ENCODE results near the gene MEIS1.
A peak's percentile ranks its signal among the peaks of the same experiment; 100 is the strongest.

MEIS1 gene

DNA sequence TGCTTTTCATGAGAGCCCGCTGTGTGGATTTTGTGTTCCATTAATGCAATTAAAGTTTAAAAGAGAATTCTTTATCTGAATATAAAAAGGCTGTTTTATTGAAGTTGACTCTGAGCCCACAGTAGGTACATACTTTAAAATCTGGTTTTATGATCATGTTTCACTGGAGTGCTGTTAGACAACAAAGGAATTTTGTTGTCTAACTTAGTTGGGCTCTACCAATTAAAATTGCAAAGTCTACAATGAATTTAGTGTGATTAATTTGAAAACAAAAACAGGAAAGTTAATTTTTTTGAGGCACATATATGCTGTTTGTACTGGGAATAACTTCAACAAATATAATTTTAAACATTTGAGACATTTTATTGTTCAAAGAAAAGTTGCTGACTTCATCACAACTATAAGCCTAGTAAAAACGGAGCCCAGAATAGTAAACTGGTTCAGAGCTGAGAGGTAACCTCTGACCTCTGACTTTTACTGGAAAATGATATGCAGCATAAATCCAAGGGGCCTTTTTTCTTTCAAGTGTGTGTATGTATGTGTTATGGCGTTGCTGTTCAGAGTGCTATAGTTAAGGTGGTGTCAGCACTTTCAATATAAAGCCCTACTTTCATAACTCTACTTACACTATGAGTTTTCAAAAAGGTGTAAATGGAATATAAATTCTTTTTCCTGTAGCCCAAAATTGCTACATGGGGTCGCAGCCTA lies 30.2 kb downstream of the MEIS1 start:
- Histone ChIP-seq H3K9me3 (ENCODE audit: low read depth, low read length) (no peaks in the 10 kb centered on the region), H3K9ac (ENCODE audit: insufficient read length) (peak overlapping the region; percentile 29), H3K4me3 (peak overlapping the region; percentile 31; the same call in 1 of the 2 replicates), H3K36me3 (ENCODE audit: insufficient read depth, low read length) (peaks cover 100% of the 10 kb centered on the region), H3K27ac (peak overlapping the region; percentile 87)
- TF ChIP-seq EZH2 (IDR thresholded peaks at IDR 0.05), result no peak
- TF ChIP-seq FOXP2 (optimal IDR thresholded peaks at IDR 0.05; ENCODE audit: control extremely low read depth, extremely low read length, insufficient read depth), result no peak
- TF ChIP-seq POLR2AphosphoS5 (IDR thresholded peaks at IDR 0.05; ENCODE audit: borderline replicate concordance, low read depth, low read length), result no peak
- DNase-seq (ENCODE audit: low read depth, low spot score), result no peak

GRCh38 chr2:66466433-66466832 lies 31.5 kb downstream of the MEIS1 start:
- H3K9ac ChIP-seq (ENCODE audit: insufficient read length), result peak overlapping the region; percentile 9
- peaks cover 100% of the 10 kb centered on the region for H3K36me3 ChIP-seq (ENCODE audit: insufficient read depth, low read length)
- TF ChIP-seq EZH2 (IDR thresholded peaks at IDR 0.05), result no peak
- no peaks in the 10 kb centered on the region for H3K9me3 ChIP-seq (ENCODE audit: low read depth, low read length)
- no peak overlapping the region for H3K4me3 ChIP-seq
- peak overlapping the region; percentile 87 for H3K27ac ChIP-seq
- DNase-seq (ENCODE audit: low read depth, low spot score), result no peak

DNA sequence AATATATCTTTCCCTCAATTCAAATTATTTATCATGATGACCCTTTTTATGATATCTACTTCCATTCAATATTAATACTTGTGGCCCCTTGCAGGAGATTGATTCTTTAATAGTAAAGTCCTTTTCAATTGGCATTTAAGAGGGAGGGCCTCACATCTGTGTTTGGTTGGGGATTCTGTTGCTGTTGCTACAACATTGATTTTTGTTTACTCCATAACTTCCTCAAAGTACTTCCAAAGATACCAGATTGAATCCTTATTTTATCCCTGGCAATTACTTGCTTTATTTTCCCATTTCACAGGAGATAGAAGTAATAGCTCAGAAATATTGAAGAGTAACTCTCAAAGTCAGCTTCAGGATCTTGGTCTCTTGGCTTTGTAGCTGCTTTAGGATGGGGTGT lies 32.8 kb downstream of the MEIS1 start:
- TF ChIP-seq FOXP2 (optimal IDR thresholded peaks at IDR 0.05; ENCODE audit: control extremely low read depth, extremely low read length, insufficient read depth) (no peak), EZH2 (IDR thresholded peaks at IDR 0.05) (no peak), POLR2AphosphoS5 (IDR thresholded peaks at IDR 0.05; ENCODE audit: borderline replicate concordance, low read depth, low read length) (no peak)
- H3K9me3 ChIP-seq (ENCODE audit: low read depth, low read length), result no peaks in the 10 kb centered on the region
- H3K36me3 ChIP-seq (ENCODE audit: insufficient read depth, low read length), result peaks cover 100% of the 10 kb centered on the region
- H3K4me3 ChIP-seq, result no peak overlapping the region
- H3K9ac ChIP-seq (ENCODE audit: insufficient read length), result no peak overlapping the region
- H3K27ac ChIP-seq, result peak overlapping the region; percentile 61
- DNase-seq (ENCODE audit: low read depth, low spot score), result no peak

- no peak for TF ChIP-seq POLR2AphosphoS5 (IDR thresholded peaks at IDR 0.05; ENCODE audit: borderline replicate concordance, low read depth, low read length)
- TF ChIP-seq FOXP2 (optimal IDR thresholded peaks at IDR 0.05; ENCODE audit: control extremely low read depth, extremely low read length, insufficient read depth), result no peak
- no peak for TF ChIP-seq EZH2 (IDR thresholded peaks at IDR 0.05)
- H3K36me3 ChIP-seq (ENCODE audit: insufficient read depth, low read length), result peaks cover 98% of the 10 kb centered on the region
- peak overlapping the region; percentile 61; the same call in 1 of the 2 replicates for H3K27ac ChIP-seq
- no peak overlapping the region for H3K4me3 ChIP-seq
- H3K9me3 ChIP-seq (ENCODE audit: low read depth, low read length), result no peaks in the 10 kb centered on the region
- no peak overlapping the region for H3K9ac ChIP-seq (ENCODE audit: insufficient read length)
- DNase-seq (ENCODE audit: low read depth, low spot score), result no peak
These were observed 34.4 kb downstream of the MEIS1 start for GRCh38 chr2:66469214-66469902.

DNA sequence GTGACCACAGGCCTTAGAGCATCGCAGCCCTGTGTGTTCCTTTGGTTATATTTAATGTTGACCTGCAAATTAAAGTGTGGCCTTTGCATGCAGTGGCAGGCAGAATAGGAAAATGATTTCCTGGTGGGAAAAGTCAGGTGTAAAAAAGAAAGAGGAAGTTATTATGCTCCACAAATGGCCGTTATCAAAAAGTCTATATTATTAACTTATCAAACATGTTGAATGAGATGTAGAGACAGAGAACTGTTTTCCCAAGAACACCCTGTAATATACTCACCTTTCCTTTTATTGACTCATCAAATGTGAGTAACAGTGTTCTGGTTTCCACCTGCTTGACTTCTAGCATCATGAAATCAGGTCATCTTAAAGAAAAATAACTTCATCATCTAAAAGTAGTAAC lies 35.3 kb downstream of the MEIS1 start:
- peaks cover 95% of the 10 kb centered on the region for H3K36me3 ChIP-seq (ENCODE audit: insufficient read depth, low read length)
- TF ChIP-seq POLR2AphosphoS5 (IDR thresholded peaks at IDR 0.05; ENCODE audit: borderline replicate concordance, low read depth, low read length) (no peak), FOXP2 (optimal IDR thresholded peaks at IDR 0.05; ENCODE audit: control extremely low read depth, extremely low read length, insufficient read depth) (no peak), EZH2 (IDR thresholded peaks at IDR 0.05) (no peak)
- no peak overlapping the region for H3K9ac ChIP-seq (ENCODE audit: insufficient read length)
- no peak overlapping the region for H3K4me3 ChIP-seq
- peak overlapping the region; percentile 51; the same call in 1 of the 2 replicates for H3K27ac ChIP-seq
- no peaks in the 10 kb centered on the region for H3K9me3 ChIP-seq (ENCODE audit: low read depth, low read length)
- no peak for DNase-seq (ENCODE audit: low read depth, low spot score)

DNA sequence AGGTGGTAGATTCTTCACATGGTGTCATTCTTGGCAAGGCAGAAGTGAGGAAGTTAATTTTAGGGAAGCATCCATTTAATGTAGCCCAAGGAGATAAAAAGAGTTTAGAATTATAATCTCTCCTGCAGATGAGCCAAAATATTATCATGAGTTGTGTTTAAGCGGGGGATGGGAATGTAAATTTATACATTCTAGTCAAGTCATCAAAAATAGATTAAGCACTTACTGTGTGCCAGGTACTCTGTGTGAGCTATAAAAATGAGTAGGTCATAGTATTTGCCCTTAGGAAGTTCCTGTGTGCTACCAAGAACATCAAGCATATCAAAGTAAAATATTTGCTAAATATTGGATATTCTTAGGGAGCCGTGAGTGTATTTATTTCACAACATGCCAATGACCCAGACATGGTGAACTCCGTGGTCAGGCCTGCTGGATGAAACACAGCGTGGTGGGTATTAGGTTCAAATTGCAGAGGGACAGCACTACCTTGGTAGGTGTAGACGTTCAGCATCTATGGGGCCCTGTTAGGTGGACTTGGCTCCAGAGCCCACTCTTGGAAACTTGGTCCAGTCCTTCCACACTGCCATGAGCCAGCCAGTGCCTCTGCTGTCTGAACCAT lies 37.4 kb downstream of the MEIS1 start:
- no peak for DNase-seq (ENCODE audit: low read depth, low spot score)
- Histone ChIP-seq H3K36me3 (ENCODE audit: insufficient read depth, low read length) (peaks cover 95% of the 10 kb centered on the region), H3K9me3 (ENCODE audit: low read depth, low read length) (no peaks in the 10 kb centered on the region), H3K9ac (ENCODE audit: insufficient read length) (no peak overlapping the region), H3K4me3 (no peak overlapping the region), H3K27ac (peak overlapping the region; percentile 42; the same call in 1 of the 2 replicates)
- no peak for TF ChIP-seq FOXP2 (optimal IDR thresholded peaks at IDR 0.05; ENCODE audit: control extremely low read depth, extremely low read length, insufficient read depth)
- no peak for TF ChIP-seq EZH2 (IDR thresholded peaks at IDR 0.05)
- no peak for TF ChIP-seq POLR2AphosphoS5 (IDR thresholded peaks at IDR 0.05; ENCODE audit: borderline replicate concordance, low read depth, low read length)

DNA sequence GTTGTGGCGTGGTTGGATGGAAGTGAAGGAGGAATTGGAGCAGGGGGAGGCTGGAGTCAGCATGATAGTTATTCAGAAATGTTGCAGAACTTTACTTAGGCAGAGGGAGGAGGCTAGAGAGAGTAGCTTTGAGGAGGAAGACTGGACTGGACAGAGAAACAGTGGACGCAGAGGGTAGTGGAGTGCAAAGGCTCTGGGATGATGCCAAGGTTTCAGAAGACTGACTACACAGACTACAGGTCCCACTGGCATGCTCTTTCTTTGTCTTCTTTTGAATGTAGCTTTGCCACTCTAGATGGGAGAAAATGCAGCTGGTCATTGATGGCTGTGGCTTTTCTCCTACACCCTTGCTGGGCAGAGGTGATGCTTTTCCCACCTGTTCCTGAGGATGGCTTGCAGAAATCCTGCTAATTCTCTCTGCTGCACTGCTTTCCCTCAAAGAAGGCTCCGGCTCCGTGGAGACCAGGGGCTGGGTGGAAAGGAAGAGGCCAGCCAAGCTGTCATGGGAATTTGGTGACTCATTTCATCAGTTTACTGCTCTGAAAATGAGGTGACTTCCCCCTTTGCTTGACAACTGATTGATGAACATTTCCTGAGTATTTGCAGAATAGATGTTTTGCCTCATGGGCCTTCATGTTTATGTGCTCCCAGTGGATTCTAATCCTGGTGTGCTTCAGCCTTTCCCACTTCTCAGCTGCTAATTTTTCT lies 42.4 kb downstream of the MEIS1 start:
- Histone ChIP-seq H3K4me3 (no peak overlapping the region), H3K27ac (peak overlapping the region; percentile 72), H3K9ac (ENCODE audit: insufficient read length) (no peak overlapping the region), H3K36me3 (ENCODE audit: insufficient read depth, low read length) (peaks cover 95% of the 10 kb centered on the region), H3K9me3 (ENCODE audit: low read depth, low read length) (no peaks in the 10 kb centered on the region)
- TF ChIP-seq POLR2AphosphoS5 (IDR thresholded peaks at IDR 0.05; ENCODE audit: borderline replicate concordance, low read depth, low read length), result 0 out of 2 replicates have a peak, but pooled peaks have one; percentile 9
- no peak for TF ChIP-seq FOXP2 (optimal IDR thresholded peaks at IDR 0.05; ENCODE audit: control extremely low read depth, extremely low read length, insufficient read depth)
- no peak for TF ChIP-seq EZH2 (IDR thresholded peaks at IDR 0.05)
- DNase-seq (ENCODE audit: low read depth, low spot score), result no peak

- TF ChIP-seq FOXP2 (optimal IDR thresholded peaks at IDR 0.05; ENCODE audit: control extremely low read depth, extremely low read length, insufficient read depth) (no peak), POLR2AphosphoS5 (IDR thresholded peaks at IDR 0.05; ENCODE audit: borderline replicate concordance, low read depth, low read length) (peak; percentile 10; the same call in 1 of the 2 replicates)
- H3K27ac ChIP-seq, result peak overlapping the region; percentile 72
- H3K9me3 ChIP-seq (ENCODE audit: low read depth, low read length), result no peaks in the 10 kb centered on the region
- no peak for DNase-seq (ENCODE audit: low read depth, low spot score)
- peaks cover 97% of the 10 kb centered on the region for H3K36me3 ChIP-seq (ENCODE audit: insufficient read depth, low read length)
- H3K4me3 ChIP-seq, result no peak overlapping the region
- H3K9ac ChIP-seq (ENCODE audit: insufficient read length), result no peak overlapping the region
These were observed 43.4 kb downstream of the MEIS1 start for GRCh38 chr2:66478299-66478698.
